ENCODE measurements around the gene DGCR2.

Gene DGCR2

DNA sequence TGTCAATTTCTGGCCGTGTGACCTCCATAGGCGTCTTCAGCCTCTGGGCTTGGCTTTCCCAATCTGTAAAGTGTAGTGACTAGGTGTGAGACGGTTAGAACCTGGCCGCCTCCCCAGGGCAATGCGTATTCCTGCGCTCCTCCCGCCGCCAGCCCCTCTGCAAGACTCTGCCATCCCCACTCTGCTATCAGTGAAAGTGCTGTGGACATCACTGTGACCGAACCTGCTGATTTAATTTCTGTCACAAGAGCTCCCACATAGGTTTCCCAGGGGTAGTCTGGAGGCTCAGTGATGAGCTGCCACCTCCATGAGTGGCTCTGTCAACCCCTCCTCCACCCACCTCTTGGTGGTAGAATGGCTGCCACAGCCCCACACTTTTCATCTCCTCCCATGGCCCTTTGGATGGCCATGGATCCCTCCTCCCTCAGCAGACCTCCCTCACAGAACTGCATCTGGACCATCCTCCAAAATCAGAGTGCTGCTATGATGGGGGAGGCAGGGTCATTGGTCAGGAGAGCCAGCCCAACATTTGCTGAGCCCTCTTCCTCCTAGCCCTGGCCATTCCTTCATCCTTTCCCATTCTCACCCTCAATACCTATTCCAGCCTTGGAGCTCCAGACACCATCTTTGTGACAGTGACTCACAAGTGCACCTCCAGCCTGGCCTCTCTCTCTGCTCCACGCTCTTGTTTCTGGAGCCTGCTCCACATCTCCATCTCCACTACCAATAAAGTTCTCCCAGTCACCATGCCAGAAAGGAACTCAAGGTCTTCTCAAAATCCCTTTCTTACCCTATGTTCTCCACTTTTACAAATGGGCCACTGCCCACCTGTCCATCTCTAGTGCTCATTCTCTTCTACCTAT is 29.3 kb upstream of the DGCR2 start:
- in situ Hi-C loops (cut with HindIII; ENCODE audit: low pct_unique_long_range_greater_than_20kb, low sequenced_read_pairs), result no loop called here
- no peak for DNase-seq (ENCODE audit: low read depth in 1 of 2, low spot score in 1 of 2)
- TF ChIP-seq JUND (IDR thresholded peaks at IDR 0.05; ENCODE audit: low read depth), result no peak

DNA sequence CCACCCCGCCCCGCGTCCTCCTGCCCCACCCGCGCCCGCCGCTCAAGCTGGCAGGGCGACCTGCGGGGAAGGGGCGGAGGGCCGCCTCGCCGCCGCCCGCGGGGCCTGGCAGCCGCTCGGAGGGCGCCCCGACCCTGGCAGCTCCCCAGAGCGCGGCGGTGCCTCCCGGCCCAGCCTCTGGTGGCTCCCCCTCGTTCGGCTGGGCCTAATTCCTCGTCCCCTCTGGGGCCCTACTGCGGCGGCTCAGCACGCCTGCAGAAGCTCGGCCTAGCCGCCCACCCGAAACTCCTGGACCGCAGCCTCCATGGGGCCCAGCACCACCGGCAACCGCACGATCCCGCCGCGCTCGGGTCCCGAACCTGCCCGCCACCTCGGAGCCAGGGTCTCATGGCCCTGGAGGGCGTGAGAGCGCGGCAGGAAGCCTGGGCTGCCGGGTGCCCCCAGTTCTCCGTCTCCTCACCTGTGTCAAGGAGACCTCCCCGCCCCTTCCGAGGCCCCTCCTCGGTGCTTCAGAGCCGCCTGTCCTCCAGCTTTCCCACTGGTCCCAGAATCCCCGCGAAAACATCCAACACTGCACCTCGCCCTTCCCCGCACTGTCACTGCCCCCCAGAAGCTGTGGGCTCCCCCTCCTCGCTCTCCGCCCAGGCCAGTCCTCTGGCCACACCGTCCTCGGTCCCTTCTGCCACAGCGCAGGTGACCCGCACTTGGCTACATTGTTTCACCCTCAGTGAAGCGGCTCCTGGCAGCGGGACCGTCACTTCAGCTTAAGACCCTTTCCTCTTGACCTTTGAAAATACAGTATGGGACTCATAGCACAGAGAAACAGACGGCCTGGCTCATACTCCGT is 28.5 kb upstream of the DGCR2 start:
- in situ Hi-C loops (cut with HindIII; ENCODE audit: low pct_unique_long_range_greater_than_20kb, low sequenced_read_pairs), result no loop called here
- no peak for TF ChIP-seq JUND (IDR thresholded peaks at IDR 0.05; ENCODE audit: low read depth)
- DNase-seq (ENCODE audit: low read depth in 1 of 2, low spot score in 1 of 2), result no peak

DNA sequence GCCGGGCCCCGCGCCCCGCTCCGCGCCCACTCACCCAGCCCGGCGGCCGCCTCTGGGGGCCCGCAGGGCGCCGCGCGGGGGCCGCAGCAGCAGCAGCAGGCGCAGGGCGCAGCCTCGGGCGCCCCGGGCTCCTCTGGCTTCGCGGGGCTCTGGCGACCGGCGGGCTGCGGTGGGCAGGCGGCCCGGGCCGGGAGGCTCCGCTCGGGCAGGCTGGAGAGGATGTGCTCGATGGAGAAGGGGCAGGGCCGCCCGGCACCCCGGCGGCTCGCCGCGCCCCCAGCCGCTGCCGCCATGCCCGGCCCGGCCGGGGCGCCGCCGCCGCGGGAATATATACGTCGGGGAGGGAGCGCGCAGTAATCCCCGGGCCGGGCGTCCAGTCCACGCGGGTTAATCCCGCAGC is 27.8 kb upstream of the DGCR2 start, which contains the start of gene GSC2:
Gene GSC2 (minus strand): TSS at position 302 of the 400 bp plus-strand sequence. CDS start 9 bp downstream, at position 293.
- DNase-seq (ENCODE audit: low read depth in 1 of 2, low spot score in 1 of 2), result no peak
- no peak for TF ChIP-seq JUND (IDR thresholded peaks at IDR 0.05; ENCODE audit: low read depth)
- in situ Hi-C loops (cut with HindIII; ENCODE audit: low pct_unique_long_range_greater_than_20kb, low sequenced_read_pairs), result no loop called here

DNA sequence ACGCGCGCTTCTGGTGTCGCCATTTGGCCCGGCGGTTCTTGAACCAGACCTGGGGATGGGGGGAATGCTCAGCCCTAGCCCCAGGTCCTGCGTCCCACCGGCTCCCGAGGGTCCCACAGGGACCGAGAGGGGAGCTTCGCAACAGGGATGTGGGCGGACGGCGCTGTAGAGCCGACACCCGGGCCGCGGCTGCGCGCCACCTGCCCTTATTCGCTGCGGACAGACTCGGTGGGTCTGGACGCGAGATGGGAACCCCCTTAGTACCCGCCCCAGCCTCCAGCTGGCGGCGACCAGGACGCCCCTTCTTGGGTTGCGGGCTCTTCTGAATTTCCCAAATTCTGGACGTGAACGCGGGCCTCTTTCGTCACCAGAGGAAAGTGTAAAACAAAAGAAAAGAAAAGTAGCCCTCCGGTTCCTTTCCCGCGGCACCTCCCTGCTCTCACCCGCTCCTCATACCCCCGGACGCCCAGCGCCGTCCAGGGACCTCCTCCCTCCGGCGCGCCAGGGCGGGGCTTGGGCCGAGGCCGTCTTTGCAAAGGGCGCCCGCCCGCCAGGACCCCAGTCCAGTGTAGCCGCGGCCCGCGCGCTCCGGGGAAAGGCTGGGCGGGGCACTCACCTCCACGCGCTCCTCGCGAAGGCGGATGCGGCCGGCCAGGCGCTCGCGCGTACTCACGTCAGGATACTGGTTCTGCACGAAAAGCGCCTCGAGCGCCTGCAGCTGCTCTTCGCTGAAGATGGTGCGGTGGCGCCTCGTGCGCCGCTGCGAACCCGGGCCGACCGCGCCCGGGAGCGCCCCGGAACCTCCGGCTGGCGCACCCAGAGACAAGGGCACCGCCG is 27.1 kb upstream of the DGCR2 start:
- in situ Hi-C loops (cut with HindIII; ENCODE audit: low pct_unique_long_range_greater_than_20kb, low sequenced_read_pairs), result no loop called here
- TF ChIP-seq JUND (IDR thresholded peaks at IDR 0.05; ENCODE audit: low read depth), result no peak
- no peak for DNase-seq (ENCODE audit: low read depth in 1 of 2, low spot score in 1 of 2)

DNA sequence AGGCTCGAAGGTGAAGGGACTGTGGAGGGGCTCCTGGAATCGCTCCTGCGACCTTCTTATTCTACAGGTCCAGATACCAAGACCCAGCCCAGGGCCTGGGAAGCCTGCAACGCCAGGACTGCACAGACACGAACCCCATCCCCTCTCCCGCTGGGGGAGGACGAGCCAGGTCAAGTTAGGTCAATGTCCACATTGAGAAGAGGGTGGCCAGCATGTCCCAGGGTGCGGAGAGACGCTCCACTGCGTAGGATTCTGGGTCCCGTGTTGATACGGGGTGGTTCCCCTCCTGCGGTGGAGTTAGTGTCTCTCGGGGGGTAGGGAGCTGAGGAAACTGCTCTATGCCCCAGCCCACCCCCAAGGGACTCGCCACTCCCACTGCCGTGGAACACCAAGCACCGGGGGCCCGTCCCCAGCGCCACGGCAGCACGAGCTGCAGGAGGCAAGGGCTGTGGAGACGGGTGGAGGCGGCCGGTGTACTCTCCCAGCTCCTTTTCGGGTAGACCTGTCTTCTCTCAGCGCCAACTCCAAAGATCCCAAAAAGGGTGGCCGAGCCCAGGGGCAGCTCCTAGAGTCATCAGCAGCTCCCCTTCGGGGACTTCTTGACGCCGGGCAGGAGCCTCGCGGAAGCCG is 26.3 kb upstream of the DGCR2 start:
- in situ Hi-C loops (cut with HindIII; ENCODE audit: low pct_unique_long_range_greater_than_20kb, low sequenced_read_pairs), result no loop called here
- no peak for TF ChIP-seq JUND (IDR thresholded peaks at IDR 0.05; ENCODE audit: low read depth)
- no peak for DNase-seq (ENCODE audit: low read depth in 1 of 2, low spot score in 1 of 2)

DNA sequence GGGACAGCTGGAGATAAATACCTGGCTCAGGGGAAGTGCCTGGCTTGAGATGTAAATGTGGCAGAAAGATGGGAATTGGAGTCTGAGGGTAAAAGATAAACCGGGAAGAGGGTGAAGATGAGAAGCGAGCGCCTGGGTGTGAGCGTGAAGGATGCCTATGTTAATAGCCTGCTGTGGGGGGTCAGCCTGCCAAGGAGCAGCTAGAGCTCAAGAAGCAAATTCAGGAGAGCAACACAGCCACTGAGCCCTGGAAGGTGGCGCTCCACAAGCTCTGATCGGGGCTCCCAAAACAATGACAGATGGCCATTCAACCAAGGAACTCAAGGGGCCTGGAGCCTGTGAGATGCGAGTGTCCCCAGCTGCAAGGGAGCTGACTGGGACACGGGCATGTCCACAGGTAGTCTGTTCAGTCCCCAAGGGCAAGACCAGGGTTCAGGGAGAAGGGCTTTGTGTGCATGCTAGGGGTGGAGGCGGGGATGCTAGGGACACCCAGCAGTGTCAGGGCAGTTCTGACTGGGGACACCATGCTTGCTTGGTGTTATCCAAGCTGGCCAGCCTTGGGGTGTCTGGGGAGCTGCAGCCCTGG is 25.1 kb upstream of the DGCR2 start:
- DNase-seq (ENCODE audit: low read depth in 1 of 2, low spot score in 1 of 2), result no peak
- in situ Hi-C loops (cut with HindIII; ENCODE audit: low pct_unique_long_range_greater_than_20kb, low sequenced_read_pairs), result no loop called here
- no peak for TF ChIP-seq JUND (IDR thresholded peaks at IDR 0.05; ENCODE audit: low read depth)

DNA sequence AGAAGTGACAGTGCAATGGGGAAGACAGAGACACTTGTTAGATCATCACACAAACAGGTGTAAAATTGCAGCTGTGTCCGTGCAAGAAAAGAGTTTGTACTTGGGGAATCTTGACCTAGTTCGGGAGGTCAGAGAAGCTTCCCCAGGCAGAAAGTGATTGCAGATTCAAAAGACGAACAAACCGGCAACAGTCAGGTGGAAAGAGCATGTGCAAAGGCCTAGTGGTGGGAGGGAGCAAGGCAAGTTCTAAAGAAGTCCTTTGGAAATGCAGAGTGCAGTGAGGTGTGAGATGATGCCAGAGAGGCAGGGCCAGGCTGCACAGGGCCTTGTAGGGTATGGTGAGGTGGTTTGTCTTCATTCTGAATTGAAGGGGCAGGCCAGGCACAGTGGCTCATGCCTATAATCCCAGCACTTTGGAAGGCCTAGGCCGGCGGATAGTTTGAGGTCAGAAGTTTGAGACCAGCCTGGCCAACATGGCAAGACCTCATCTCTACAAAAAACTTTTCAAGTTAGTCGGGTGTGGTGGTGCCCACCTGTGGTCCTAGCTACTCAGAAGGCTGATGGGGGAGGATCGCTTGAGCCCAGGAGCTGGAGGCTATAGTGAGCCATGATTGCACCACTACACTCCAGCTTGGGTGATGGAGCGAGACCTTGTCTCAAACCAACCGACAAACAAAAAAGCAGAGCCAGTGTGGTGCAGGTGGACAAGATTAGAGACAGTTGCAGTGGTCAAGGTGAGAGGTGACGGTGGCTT is 24.2 kb upstream of the DGCR2 start:
- in situ Hi-C loops (cut with HindIII; ENCODE audit: low pct_unique_long_range_greater_than_20kb, low sequenced_read_pairs), result no loop called here
- TF ChIP-seq JUND (IDR thresholded peaks at IDR 0.05; ENCODE audit: low read depth), result no peak
- DNase-seq (ENCODE audit: low read depth in 1 of 2, low spot score in 1 of 2), result no peak

DNA sequence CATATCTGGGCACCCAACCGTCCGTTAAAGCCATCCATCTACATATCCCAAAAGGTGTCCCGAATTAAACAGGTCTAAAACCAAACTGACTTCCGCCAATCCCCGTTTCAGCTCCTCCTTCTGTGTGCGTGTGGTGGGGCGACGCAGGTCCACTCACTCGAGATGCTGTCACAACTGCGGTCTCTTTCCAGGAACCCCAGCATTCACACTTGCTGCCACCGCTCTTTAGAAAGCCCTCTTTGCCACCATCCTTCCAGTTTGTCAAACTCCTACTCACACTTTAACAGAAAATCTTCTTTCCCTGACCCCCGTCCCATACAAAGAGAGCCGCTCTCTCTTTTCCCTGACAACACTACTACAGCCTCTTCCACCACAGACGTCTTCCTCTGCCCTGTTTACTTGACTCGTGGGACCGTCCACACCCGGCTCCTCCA is 21.8 kb upstream of the DGCR2 start:
- DNase-seq (ENCODE audit: low read depth in 1 of 2, low spot score in 1 of 2), result no peak
- in situ Hi-C loops (cut with HindIII; ENCODE audit: low pct_unique_long_range_greater_than_20kb, low sequenced_read_pairs), result no loop called here
- TF ChIP-seq JUND (IDR thresholded peaks at IDR 0.05; ENCODE audit: low read depth), result no peak

DNA sequence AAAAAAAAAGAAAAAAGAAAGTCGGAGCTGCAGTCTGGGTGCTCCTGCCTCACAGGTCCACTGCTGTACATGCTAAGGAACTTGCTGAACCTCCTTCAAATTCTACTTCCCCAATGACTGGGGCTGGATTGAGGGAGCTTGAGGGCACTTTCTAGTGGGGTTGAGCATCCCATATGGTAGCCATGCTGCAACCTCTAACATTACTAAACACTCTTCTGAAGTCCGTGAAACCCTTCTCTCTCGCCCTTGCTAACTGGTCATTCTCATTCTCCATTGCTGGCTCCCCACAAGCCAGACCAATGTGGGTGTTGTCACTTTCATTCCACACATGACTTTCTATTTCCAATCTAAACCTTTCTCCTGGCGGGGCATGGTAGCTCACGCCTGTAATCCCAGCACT is 21.0 kb upstream of the DGCR2 start:
- in situ Hi-C loops (cut with HindIII; ENCODE audit: low pct_unique_long_range_greater_than_20kb, low sequenced_read_pairs), result no loop called here
- no peak for DNase-seq (ENCODE audit: low read depth in 1 of 2, low spot score in 1 of 2)
- TF ChIP-seq JUND (IDR thresholded peaks at IDR 0.05; ENCODE audit: low read depth), result no peak

DNA sequence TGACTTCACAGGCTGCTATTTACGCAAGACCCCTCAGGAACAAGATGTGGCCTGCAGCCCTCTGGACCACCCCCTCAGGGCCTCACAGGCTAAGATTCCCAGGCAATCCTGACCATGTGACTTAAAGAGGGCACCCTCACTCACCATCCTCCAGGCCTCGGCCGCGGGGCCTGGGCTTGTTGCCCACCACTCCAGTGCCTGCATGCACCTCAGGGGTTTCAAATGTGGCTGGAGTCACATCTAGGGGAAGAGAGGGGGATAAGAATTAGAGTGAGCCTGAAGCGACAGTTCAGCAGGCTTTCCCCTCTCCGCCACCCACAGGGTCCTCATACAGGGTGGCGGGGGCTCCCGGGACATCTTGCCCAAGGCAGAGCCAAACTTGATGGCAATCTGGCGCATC is 20.2 kb upstream of the DGCR2 start:
- no peak for TF ChIP-seq JUND (IDR thresholded peaks at IDR 0.05; ENCODE audit: low read depth)
- DNase-seq (ENCODE audit: low read depth in 1 of 2, low spot score in 1 of 2), result no peak
- in situ Hi-C loops (cut with HindIII; ENCODE audit: low pct_unique_long_range_greater_than_20kb, low sequenced_read_pairs), result no loop called here

DNA sequence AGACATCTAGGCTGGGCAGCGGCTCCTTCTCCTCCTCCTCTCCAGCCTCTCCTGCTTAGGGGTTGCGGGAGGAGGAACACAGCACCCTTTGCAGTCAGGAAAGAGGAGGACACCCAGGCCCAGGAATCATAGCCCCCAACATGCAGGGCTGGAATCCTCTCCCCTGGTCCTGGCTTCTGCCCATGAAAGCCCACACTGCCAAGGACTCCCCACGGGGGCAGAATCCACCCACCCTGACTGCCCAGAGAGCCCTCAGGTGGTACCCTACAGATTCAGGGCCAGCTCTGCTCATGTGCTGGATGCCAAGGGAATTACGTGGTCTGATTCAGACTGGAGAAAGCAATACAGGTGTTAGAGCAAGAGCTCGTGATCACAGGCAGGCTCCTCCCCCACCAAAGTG is 17.8 kb upstream of the DGCR2 start:
- no peak for DNase-seq (ENCODE audit: low read depth in 1 of 2, low spot score in 1 of 2)
- in situ Hi-C loops (cut with HindIII; ENCODE audit: low pct_unique_long_range_greater_than_20kb, low sequenced_read_pairs), result no loop called here
- no peak for TF ChIP-seq JUND (IDR thresholded peaks at IDR 0.05; ENCODE audit: low read depth)
